K562 (cell line): ENCODE results near the gene CALU. TPM values are rescaled to one million over a fixed set of nuclear protein-coding genes. Genes with fewer than 3 reads are reported as not detected.

Experiments used
- ATAC-seq: fragments of 200-7000 bp; cut with Tn5 transposase; 3 replicates; pipeline ENCODE4 v1.9.1; 2020; ENCODE audit warnings: moderate library complexity
- BruUV-seq: library from RNA; stranded (reverse); fragments of 400-500 nt; replicated peaks from 2 replicates; lab custom pipeline; 2021; lab: Mats Ljungman, UMichigan
- CTCF ChIA-PET: fragments of 300-600 bp; formaldehyde crosslinking; extraction: SDS; loops from one replicate; lab custom pipeline; 2021; ENCODE audit warnings: low intra/inter-chr PET ratio; lab: Yijun Ruan, JAX
- POLR2A ChIA-PET: fragments of 300-600, 350-650 bp; sonication (Branson Sonifier 250); formaldehyde crosslinking; extraction: SDS; loops from one replicate; lab custom pipeline; 2021; ENCODE audit warnings: antibody characterized with exemption, inconsistent platforms; lab: Yijun Ruan, JAX
- DNase-seq, 4 experiments: peaks; one replicate each; pipeline versions ENCODE4 v3.0.0 to v3.0.0-alpha.2; 2011 to 2018; ENCODE audit warnings: low spot score in 3 of 4, mixed read lengths in 3 of 4; ENCODE audit errors: extremely low read depth in 1 of 4
- FAIRE-seq: peaks from 2 replicates; lab custom pipeline; 2011; peaks lifted over from hg19 to GRCh38; lab: Jason Lieb, UNC
- H2AFZ ChIP-seq: 2 replicates; pipeline ENCODE4 v1.6.0; 2011; ENCODE audit warnings: low read depth, low read length, control low read depth, inconsistent platforms
- H3K27ac ChIP-seq: fragments of 200-600 bp; 3 replicates; pipeline ENCODE4 v1.8.0; 2011; ENCODE audit warnings: low read depth, mild to moderate bottlenecking, control low read depth, inconsistent platforms, low read length, moderate library complexity, mixed read lengths; ENCODE audit errors: extremely low read depth
- H3K27me3 ChIP-seq, 2 experiments: fragments of 300-600 bp in 1 of 2; 2 replicates in 1 of 2; 3 replicates in 1 of 2; pipeline versions ENCODE4 v1.6.0 to v1.8.0; 2011; ENCODE audit warnings: inconsistent platforms in 2 of 2, low read length in 2 of 2, mild to moderate bottlenecking in 1 of 2, mixed read lengths in 1 of 2, moderate library complexity in 1 of 2; ENCODE audit not compliant: control insufficient read depth in 2 of 2, insufficient read depth in 2 of 2
- H3K36me3 ChIP-seq: fragments of 300-600 bp; 3 replicates; pipeline ENCODE4 v1.8.0; 2011; ENCODE audit warnings: mild to moderate bottlenecking, low read length, inconsistent platforms; ENCODE audit not compliant: control insufficient read depth, insufficient read depth
- H3K4me1 ChIP-seq, 2 experiments: fragments of 200-600 bp in 1 of 2; replicated peaks in 1 of 2; 2 replicates in 1 of 2; 3 replicates in 1 of 2; pipeline versions ENCODE4 v1.5.1 to v1.8.0; 2011; ENCODE audit warnings: inconsistent platforms in 2 of 2, low read length in 2 of 2, mild to moderate bottlenecking in 1 of 2, mixed read lengths in 1 of 2, moderate library complexity in 1 of 2; ENCODE audit not compliant: control insufficient read depth in 2 of 2, insufficient read depth in 2 of 2
- H3K4me2 ChIP-seq: 2 replicates; pipeline ENCODE4 v1.6.1; 2011; ENCODE audit warnings: low read length, control low read depth, inconsistent platforms, mixed read lengths; ENCODE audit not compliant: insufficient read depth
- H3K4me3 ChIP-seq: fragments of 200-600 bp; sonication (generic), shearing (Covaris generic); 2 replicates; pipeline ENCODE4 v1.5.1; 2016; ENCODE audit warnings: control low read depth, inconsistent platforms
- H3K79me2 ChIP-seq: fragments of 200-600 bp; 3 replicates; pipeline ENCODE4 v1.8.0; 2011; ENCODE audit warnings: low read length, inconsistent platforms; ENCODE audit not compliant: control insufficient read depth, insufficient read depth
- H3K9ac ChIP-seq, 2 experiments: 2 replicates each; pipeline versions ENCODE4 v1.6.0 to v1.6.1; 2011; ENCODE audit warnings: low read depth in 2 of 2, low read length in 2 of 2, control low read depth in 1 of 2, inconsistent platforms in 1 of 2, mild to moderate bottlenecking in 1 of 2, mixed read lengths in 1 of 2; ENCODE audit not compliant: insufficient read depth in 1 of 2
- H3K9me1 ChIP-seq: one replicate; pipeline ENCODE4 v1.6.0; 2011; ENCODE audit warnings: inconsistent platforms, mild to moderate bottlenecking, low read length, moderate library complexity; ENCODE audit not compliant: control insufficient read depth, insufficient read depth
- H3K9me3 ChIP-seq: replicated peaks from 2 replicates; pipeline ENCODE4 v1.5.1; 2011; ENCODE audit warnings: low read depth, low read length, inconsistent platforms; ENCODE audit not compliant: control insufficient read depth, insufficient read depth
- H4K20me1 ChIP-seq: replicated peaks from 2 replicates; pipeline ENCODE4 v1.6.1; 2011; ENCODE audit warnings: low read length, inconsistent platforms, mixed read lengths; ENCODE audit not compliant: control insufficient read depth, insufficient read depth
- FIP1L1 ChIP-seq: fragments of 200-400 bp; formaldehyde crosslinking; IDR thresholded peaks from 2 replicates; pipeline ENCODE4 v1.6.1; 2018; ENCODE audit warnings: mild to moderate bottlenecking, low read depth, low read length; ENCODE audit not compliant: poor library complexity, severe bottlenecking
- FOXM1 ChIP-seq, 2 experiments: fragments of 450-650 bp in 1 of 2; sonication (generic) in 1 of 2; formaldehyde crosslinking in 1 of 2; IDR thresholded peaks; 2 replicates each; pipeline versions ENCODE4 v1.6.1 to v1.9.0; 2017 to 2022; ENCODE audit warnings: low read depth in 2 of 2, mild to moderate bottlenecking in 2 of 2, missing genetic modification reagents in 1 of 2, moderate library complexity in 1 of 2
- KDM2B ChIP-seq: fragments of 250-450 bp; sonication (Bioruptor Pico); IDR thresholded peaks from 2 replicates; pipeline ENCODE4 v1.8.0; 2021; ENCODE audit warnings: mild to moderate bottlenecking, moderate library complexity
- KDM4B ChIP-seq, 2 experiments: fragments of 450-650 bp in 1 of 2; sonication (generic) in 1 of 2; IDR thresholded peaks; 2 replicates each; pipeline ENCODE4 v1.6.1; 2016 to 2017; ENCODE audit warnings: borderline replicate concordance in 2 of 2, antibody characterized with exemption in 1 of 2, low read depth in 1 of 2, mild to moderate bottlenecking in 1 of 2
- KLF10 ChIP-seq: fragments of 250-450 bp; sonication (Bioruptor Pico); IDR thresholded peaks from 2 replicates; pipeline ENCODE4 v1.6.1; 2021; ENCODE audit warnings: matching md5 sums
- MAFF ChIP-seq: IDR thresholded peaks from 2 replicates; pipeline ENCODE4 v1.6.1; 2012; ENCODE audit warnings: low read length, improper control_type of control experiment
- NUFIP1 ChIP-seq: fragments of 450-650 bp; IDR thresholded peaks from 2 replicates; pipeline ENCODE4 v1.6.1; 2018; ENCODE audit not compliant: partially characterized antibody
- POLR2AphosphoS2 ChIP-seq: IDR thresholded peaks from 2 replicates; pipeline ENCODE4 v1.6.1; 2012; ENCODE audit warnings: low read length, improper control_type of control experiment
- PTRF ChIP-seq: fragments of 450-650 bp; IDR thresholded peaks from 2 replicates; pipeline ENCODE4 v1.6.1; 2016; ENCODE audit warnings: mild to moderate bottlenecking, missing genetic modification characterization, missing compliant biosample characterization
- RB1 ChIP-seq: fragments of 450-650 bp; IDR thresholded peaks from 2 replicates; pipeline ENCODE4 v1.6.1; 2017; ENCODE audit warnings: low read depth, mild to moderate bottlenecking
- SMARCA5 ChIP-seq: fragments of 450-650 bp; IDR thresholded peaks from 2 replicates; pipeline ENCODE4 v1.6.1; 2016
- TCF7 ChIP-seq: sonication (generic); IDR thresholded peaks from 2 replicates; pipeline ENCODE4 v1.6.1; 2016; ENCODE audit warnings: antibody characterized with exemption, borderline replicate concordance
- ZFP36 ChIP-seq: fragments of 150-350 bp; IDR thresholded peaks from 2 replicates; pipeline ENCODE4 v1.6.1; 2018; ENCODE audit warnings: low read length, low read depth; ENCODE audit not compliant: partially characterized antibody
- ZNF311 ChIP-seq: fragments of 250-450 bp; sonication (Bioruptor Pico); IDR thresholded peaks from 2 replicates; pipeline ENCODE4 v1.4.0; 2020; ENCODE audit warnings: mild to moderate bottlenecking, moderate library complexity
- ZNF79 ChIP-seq: fragments of 250-450 bp; sonication (Bioruptor Pico); IDR thresholded peaks from 2 replicates; pipeline ENCODE4 v1.4.0; 2020; ENCODE audit warnings: low read depth, mild to moderate bottlenecking, moderate library complexity
- WGBS: fragments of 100-300 bp; shearing (Covaris generic); methylation state at CpG from one replicate; pipeline ENCODE4 v1.1.6; 2016; ENCODE audit warnings: low coverage, mixed read lengths; ENCODE audit not compliant: insufficient coverage; ENCODE audit errors: missing lambda C conversion rate; 5-methylcytosine and 5-hydroxymethylcytosine counted together
- in situ Hi-C: fragments of 300-500 bp; cut with MboI; formaldehyde crosslinking; loops from 4 replicates; pipeline ENCODE4 v1.15.0; 2018; ENCODE audit warnings: inconsistent platforms, mixed read lengths
- intact Hi-C: fragments of 100-400 bp; cut with micrococcal nuclease; formaldehyde crosslinking; loops from 2 replicates; pipeline ENCODE4 v1.14.2; 2022
- polyA plus RNA-seq, 8 experiments: library from polyadenylated mRNA; depleted of rRNA in 4 of 8; stranded (reverse) in 5 of 8; unstranded in 3 of 8; fragments of >200 nt; fragmentation: Nextera tagmentation in 2 of 8; fragmentation: Illumina TruSeq in 1 of 8; extraction: Ambion mirVana in 2 of 8; extraction: Trizol in 1 of 8; gene quantifications; 2 replicates each; pipeline versions ENCODE4 v1.2.1 to v1.2.3, GENCODE V29; 2011 to 2014; ENCODE audit warnings: inconsistent platforms in 1 of 8, missing spikeins in 1 of 8
- total RNA-seq, 7 experiments: library from RNA; depleted of rRNA in 6 of 7; stranded (reverse); fragments of >200 nt in 6 of 7; fragmentation: Illumina TruSeq in 2 of 7; extraction: Trizol in 2 of 7; gene quantifications; 2 replicates each; pipeline versions ENCODE4 v1.2.1 to v1.2.3, GENCODE V29; 2011 to 2021; ENCODE audit warnings: low replicate concordance in 1 of 7
- TF ChIP-seq, protein P1 (sequence below): IDR thresholded peaks from 2 replicates; pipeline ENCODE4 v1.6.1; 2011; ENCODE audit warnings: borderline replicate concordance, low read depth, mild to moderate bottlenecking, moderate library complexity, low read length; ENCODE audit not compliant: insufficient read depth, poor library complexity, severe bottlenecking
- TF ChIP-seq, protein P2 (sequence below), 2 experiments: fragments of 450-650 bp; IDR thresholded peaks; 2 replicates each; pipeline ENCODE4 v1.6.1; 2016
- TF ChIP-seq, protein P3 (sequence below): IDR thresholded peaks from 2 replicates; pipeline ENCODE4 v1.6.1; 2011; ENCODE audit not compliant: insufficient read length; ENCODE audit errors: extremely low read depth

The CALU gene
- total and polyA plus RNA-seq, 9 of the 15 experiments (the other 6 are each of a cell fraction or from before 2014, with no cell fraction given) = 166 to 286 (median 215) TPM

- H3K4me1 ChIP-seq = peaks cover 5 to 18% of the 10 kb centered on the region in 2 experiments; a peak in 4 of 5 replicates
- H3K4me2 ChIP-seq = peak overlapping the region; percentile 76
- H3K9me3 ChIP-seq = no peaks in the 10 kb centered on the region
- H3K27ac ChIP-seq = peak overlapping the region; percentile 28
- ATAC-seq (peak; percentile 93), DNase-seq (peak; percentile 92 to 95 (median 94)), FAIRE-seq (peak; percentile 92)
- TSS peak; percentile 100 for BruUV-seq
- in situ Hi-C loops (no loop called here), intact Hi-C loops (loop anchor here (2.0 to 5.0 kb wide), 3 partner anchors 45 to 79 kb away; partner anchors contain the start of genes ATP6V1F and CALU)
- H3K27me3 ChIP-seq = no peaks in the 10 kb centered on the region; a peak in 1 of 5 replicates
- 11% methylated on average over 15 of the region's 15 CpGs for WGBS
- H3K79me2 ChIP-seq = no peaks in the 10 kb centered on the region
- peak overlapping the region; percentile 60 to 90 for H3K9ac ChIP-seq
- peak overlapping the region; percentile 37 for H3K4me3 ChIP-seq
- H3K36me3 ChIP-seq = no peaks in the 10 kb centered on the region
- H4K20me1 ChIP-seq = no peaks in the 10 kb centered on the region
- peak overlapping the region; percentile 98 for H2AFZ ChIP-seq
- POLR2A ChIA-PET = interaction anchor here (0.6 to 3.1 kb wide), 15 partner anchors 10 to 77 kb away, joined by 3 to 29 read pairs (median 5); partner anchors contain the start of gene CALU
- CTCF ChIA-PET = no interaction called here
- no peaks in the 10 kb centered on the region for H3K9me1 ChIP-seq
- TF ChIP-seq MAFF (peak; percentile 25; the same call in 1 of the 2 replicates), PTRF (tag) (no peak), NUFIP1 (peak; percentile 93), ZNF79 (CRISPR knock-in tag) (no peak), KDM2B (no peak), KDM4B (IDR thresholded peaks at IDR 0.05; ENCODE audit: borderline replicate concordance in 2 of 2, low read depth in 1 of 2) (peak in 1 of 2 experiments; percentile 89; a peak in 1 of 4 replicates), RB1 (peak; percentile 94), TCF7 (peak; percentile 83; the same call in 1 of the 2 replicates), ZNF311 (CRISPR knock-in tag) (no peak), KLF10 (CRISPR knock-in tag) (no peak), SMARCA5 (no peak), FOXM1 (IDR thresholded peaks at IDR 0.05; ENCODE audit: low read depth) (0 out of 2 replicates have a peak, but pooled peaks have one; percentile 17), FOXM1 (CRISPR knock-in tag; IDR thresholded peaks at IDR 0.05; ENCODE audit: low read depth) (0 out of 2 replicates have a peak, but pooled peaks have one; percentile 53), POLR2AphosphoS2 (no peak), ZFP36 (peak; percentile 68), FIP1L1 (no peak)
- TF ChIP-seq, protein P1, sequence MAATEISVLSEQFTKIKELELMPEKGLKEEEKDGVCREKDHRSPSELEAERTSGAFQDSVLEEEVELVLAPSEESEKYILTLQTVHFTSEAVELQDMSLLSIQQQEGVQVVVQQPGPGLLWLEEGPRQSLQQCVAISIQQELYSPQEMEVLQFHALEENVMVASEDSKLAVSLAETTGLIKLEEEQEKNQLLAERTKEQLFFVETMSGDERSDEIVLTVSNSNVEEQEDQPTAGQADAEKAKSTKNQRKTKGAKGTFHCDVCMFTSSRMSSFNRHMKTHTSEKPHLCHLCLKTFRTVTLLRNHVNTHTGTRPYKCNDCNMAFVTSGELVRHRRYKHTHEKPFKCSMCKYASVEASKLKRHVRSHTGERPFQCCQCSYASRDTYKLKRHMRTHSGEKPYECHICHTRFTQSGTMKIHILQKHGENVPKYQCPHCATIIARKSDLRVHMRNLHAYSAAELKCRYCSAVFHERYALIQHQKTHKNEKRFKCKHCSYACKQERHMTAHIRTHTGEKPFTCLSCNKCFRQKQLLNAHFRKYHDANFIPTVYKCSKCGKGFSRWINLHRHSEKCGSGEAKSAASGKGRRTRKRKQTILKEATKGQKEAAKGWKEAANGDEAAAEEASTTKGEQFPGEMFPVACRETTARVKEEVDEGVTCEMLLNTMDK = no peak
- TF ChIP-seq, protein P2, sequence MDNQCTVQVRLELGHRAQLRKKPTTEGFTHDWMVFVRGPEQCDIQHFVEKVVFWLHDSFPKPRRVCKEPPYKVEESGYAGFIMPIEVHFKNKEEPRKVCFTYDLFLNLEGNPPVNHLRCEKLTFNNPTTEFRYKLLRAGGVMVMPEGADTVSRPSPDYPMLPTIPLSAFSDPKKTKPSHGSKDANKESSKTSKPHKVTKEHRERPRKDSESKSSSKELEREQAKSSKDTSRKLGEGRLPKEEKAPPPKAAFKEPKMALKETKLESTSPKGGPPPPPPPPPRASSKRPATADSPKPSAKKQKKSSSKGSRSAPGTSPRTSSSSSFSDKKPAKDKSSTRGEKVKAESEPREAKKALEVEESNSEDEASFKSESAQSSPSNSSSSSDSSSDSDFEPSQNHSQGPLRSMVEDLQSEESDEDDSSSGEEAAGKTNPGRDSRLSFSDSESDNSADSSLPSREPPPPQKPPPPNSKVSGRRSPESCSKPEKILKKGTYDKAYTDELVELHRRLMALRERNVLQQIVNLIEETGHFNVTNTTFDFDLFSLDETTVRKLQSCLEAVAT (IDR thresholded peaks at IDR 0.05) = no peak
- TF ChIP-seq, protein P3, sequence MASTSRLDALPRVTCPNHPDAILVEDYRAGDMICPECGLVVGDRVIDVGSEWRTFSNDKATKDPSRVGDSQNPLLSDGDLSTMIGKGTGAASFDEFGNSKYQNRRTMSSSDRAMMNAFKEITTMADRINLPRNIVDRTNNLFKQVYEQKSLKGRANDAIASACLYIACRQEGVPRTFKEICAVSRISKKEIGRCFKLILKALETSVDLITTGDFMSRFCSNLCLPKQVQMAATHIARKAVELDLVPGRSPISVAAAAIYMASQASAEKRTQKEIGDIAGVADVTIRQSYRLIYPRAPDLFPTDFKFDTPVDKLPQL = no peak
Observed at GRCh38 chr7:128783143-128783861, 44.1 kb downstream of the CALU start.
